GM23338 (cell line): ENCODE measurements around the gene COPB1. TPM values are rescaled to one million over a fixed set of nuclear protein-coding genes. Genes with fewer than 3 reads are reported as not detected.

Source experiments
- ATAC-seq: fragments of 200-7000 bp; cut with Tn5 transposase; 3 replicates; pipeline ENCODE4 v1.9.1; 2020
- DNase-seq: peaks from one replicate; pipeline ENCODE4 v3.0.0-alpha.2; 2015; ENCODE audit warnings: low spot score
- H2AFZ ChIP-seq: fragments of 200-600 bp; sonication (generic); 2 replicates; pipeline ENCODE4 v1.8.0; 2016; ENCODE audit warnings: antibody characterized with exemption, mild to moderate bottlenecking, moderate library complexity
- H3F3A ChIP-seq: fragments of 200-600 bp; sonication (generic); replicated peaks from 2 replicates; pipeline ENCODE4 v1.8.0; 2017; ENCODE audit warnings: antibody characterized with exemption, mixed run types, low read depth
- H3K27ac ChIP-seq: fragments of 200-600 bp; sonication (generic); 2 replicates; pipeline ENCODE4 v1.6.1; 2016; ENCODE audit warnings: low read depth
- H3K27me3 ChIP-seq: fragments of 200-600 bp; sonication (generic); 2 replicates; pipeline ENCODE4 v1.8.0; 2016; ENCODE audit warnings: mild to moderate bottlenecking, mixed run types, moderate library complexity; ENCODE audit not compliant: insufficient read depth
- H3K36me3 ChIP-seq: fragments of 200-600 bp; sonication (generic); 2 replicates; pipeline ENCODE4 v1.8.0; 2016; ENCODE audit warnings: mild to moderate bottlenecking; ENCODE audit not compliant: insufficient read depth
- H3K4me1 ChIP-seq: fragments of 200-600 bp; sonication (generic); 2 replicates; pipeline ENCODE4 v1.8.0; 2016; ENCODE audit warnings: mild to moderate bottlenecking, moderate library complexity; ENCODE audit not compliant: insufficient read depth
- H3K4me2 ChIP-seq: fragments of 200-600 bp; sonication (generic); 2 replicates; pipeline ENCODE4 v1.7.1; 2017; ENCODE audit warnings: mixed run types
- H3K4me3 ChIP-seq: fragments of 200-600 bp; sonication (generic); 2 replicates; pipeline ENCODE4 v1.6.1; 2016; ENCODE audit warnings: mixed run types
- H3K79me2 ChIP-seq: fragments of 200-600 bp; sonication (generic); replicated peaks from 2 replicates; pipeline ENCODE4 v1.8.0; 2017; ENCODE audit warnings: mild to moderate bottlenecking; ENCODE audit not compliant: insufficient read depth
- H3K9me2 ChIP-seq: fragments of 200-600 bp; sonication (generic); 2 replicates; pipeline ENCODE4 v1.8.0; 2017; ENCODE audit not compliant: insufficient read depth
- H4K20me1 ChIP-seq: fragments of 200-600 bp; sonication (generic); replicated peaks from 2 replicates; pipeline ENCODE4 v1.8.0; 2017; ENCODE audit warnings: mild to moderate bottlenecking; ENCODE audit not compliant: insufficient read depth
- H3K27ac Mint-ChIP-seq: 2 replicates; pipeline ENCODE4 v1.8.0; 2020; ENCODE audit warnings: inconsistent platforms, mild to moderate bottlenecking, moderate library complexity, mixed read lengths
- H3K27me3 Mint-ChIP-seq: 3 replicates; pipeline ENCODE4 v1.8.0; 2022; ENCODE audit warnings: low read depth, mild to moderate bottlenecking, moderate library complexity, mixed read lengths, inconsistent platforms; ENCODE audit not compliant: insufficient read depth, poor library complexity
- H3K36me3 Mint-ChIP-seq: 3 replicates; pipeline ENCODE4 v1.8.0; 2021; ENCODE audit warnings: low read depth, mild to moderate bottlenecking, inconsistent platforms, moderate library complexity, mixed read lengths
- H3K4me1 Mint-ChIP-seq: 3 replicates; pipeline ENCODE4 v1.8.0; 2020; ENCODE audit warnings: mild to moderate bottlenecking, inconsistent platforms, mixed read lengths
- H3K4me3 Mint-ChIP-seq: 3 replicates; pipeline ENCODE4 v1.8.0; 2021; ENCODE audit warnings: moderate library complexity, mild to moderate bottlenecking, inconsistent platforms, mixed read lengths
- H3K9me3 Mint-ChIP-seq: 3 replicates; pipeline ENCODE4 v1.8.0; 2020; ENCODE audit warnings: moderate library complexity, mild to moderate bottlenecking, inconsistent platforms, mixed read lengths
- CREB1 ChIP-seq: fragments of 250-450 bp; sonication (Bioruptor Pico); IDR thresholded peaks from 2 replicates; pipeline ENCODE4 v1.5.0; 2020; ENCODE audit warnings: low read depth, mild to moderate bottlenecking, moderate library complexity
- ETS1 ChIP-seq: IDR thresholded peaks from 2 replicates; pipeline ENCODE4 v1.6.1; 2016; ENCODE audit warnings: antibody characterized with exemption
- EZH2 ChIP-seq: fragments of 200-600 bp; sonication (generic); IDR thresholded peaks from one replicate; pipeline ENCODE4 v1.8.0; 2017; ENCODE audit warnings: antibody characterized with exemption, mild to moderate bottlenecking, low read depth; ENCODE audit not compliant: unreplicated experiment
- NANOG ChIP-seq: IDR thresholded peaks from 2 replicates; pipeline ENCODE4 v1.6.1; 2016; ENCODE audit warnings: antibody characterized with exemption, borderline replicate concordance
- polyA plus RNA-seq: library from polyadenylated mRNA; unstranded; fragments of >200 nt; fragmentation: Nextera tagmentation; extraction: Ambion mirVana; gene quantifications from 2 replicates; pipeline ENCODE4 v1.2.1, GENCODE V29; 2016
- total RNA-seq: library from RNA; depleted of rRNA; stranded (reverse); fragments of >200 nt; shearing (Covaris generic); gene quantifications from 2 replicates; pipeline ENCODE4 v1.2.3, GENCODE V29; 2014
- TF ChIP-seq, protein P1 (sequence below): fragments of 250-450 bp; sonication (Bioruptor Pico); IDR thresholded peaks from 2 replicates; pipeline ENCODE4 v1.5.0; 2020; ENCODE audit warnings: mild to moderate bottlenecking, moderate library complexity

The COPB1 gene
- total and polyA plus RNA-seq, 2 experiments from 2014 or later: 42.3 to 104 TPM

DNA sequence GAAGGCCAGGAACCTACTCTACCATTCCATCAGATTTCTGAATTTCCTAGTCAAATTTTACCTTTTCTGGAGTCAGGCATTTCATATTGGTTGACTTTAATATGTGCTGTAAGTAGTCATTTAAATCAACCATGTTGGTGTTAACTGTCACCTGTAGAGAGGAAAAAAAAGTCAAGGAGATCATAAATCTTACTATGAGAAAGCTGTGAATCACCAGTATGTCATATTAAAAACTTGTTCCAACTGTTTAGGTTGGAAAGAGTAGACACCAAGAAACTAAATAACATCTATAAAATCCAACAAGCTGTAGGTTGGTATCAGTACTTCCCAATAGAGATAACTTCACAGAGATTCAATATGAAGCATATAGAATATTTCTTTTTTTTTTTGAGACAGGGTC is 39.5 kb downstream of the COPB1 start:
- H3K9me3 Mint-ChIP-seq: no peaks in the 10 kb centered on the region

GRCh38 chr11:14458377-14458776 is 41.2 kb downstream of the COPB1 start:
- TF ChIP-seq, protein P1, sequence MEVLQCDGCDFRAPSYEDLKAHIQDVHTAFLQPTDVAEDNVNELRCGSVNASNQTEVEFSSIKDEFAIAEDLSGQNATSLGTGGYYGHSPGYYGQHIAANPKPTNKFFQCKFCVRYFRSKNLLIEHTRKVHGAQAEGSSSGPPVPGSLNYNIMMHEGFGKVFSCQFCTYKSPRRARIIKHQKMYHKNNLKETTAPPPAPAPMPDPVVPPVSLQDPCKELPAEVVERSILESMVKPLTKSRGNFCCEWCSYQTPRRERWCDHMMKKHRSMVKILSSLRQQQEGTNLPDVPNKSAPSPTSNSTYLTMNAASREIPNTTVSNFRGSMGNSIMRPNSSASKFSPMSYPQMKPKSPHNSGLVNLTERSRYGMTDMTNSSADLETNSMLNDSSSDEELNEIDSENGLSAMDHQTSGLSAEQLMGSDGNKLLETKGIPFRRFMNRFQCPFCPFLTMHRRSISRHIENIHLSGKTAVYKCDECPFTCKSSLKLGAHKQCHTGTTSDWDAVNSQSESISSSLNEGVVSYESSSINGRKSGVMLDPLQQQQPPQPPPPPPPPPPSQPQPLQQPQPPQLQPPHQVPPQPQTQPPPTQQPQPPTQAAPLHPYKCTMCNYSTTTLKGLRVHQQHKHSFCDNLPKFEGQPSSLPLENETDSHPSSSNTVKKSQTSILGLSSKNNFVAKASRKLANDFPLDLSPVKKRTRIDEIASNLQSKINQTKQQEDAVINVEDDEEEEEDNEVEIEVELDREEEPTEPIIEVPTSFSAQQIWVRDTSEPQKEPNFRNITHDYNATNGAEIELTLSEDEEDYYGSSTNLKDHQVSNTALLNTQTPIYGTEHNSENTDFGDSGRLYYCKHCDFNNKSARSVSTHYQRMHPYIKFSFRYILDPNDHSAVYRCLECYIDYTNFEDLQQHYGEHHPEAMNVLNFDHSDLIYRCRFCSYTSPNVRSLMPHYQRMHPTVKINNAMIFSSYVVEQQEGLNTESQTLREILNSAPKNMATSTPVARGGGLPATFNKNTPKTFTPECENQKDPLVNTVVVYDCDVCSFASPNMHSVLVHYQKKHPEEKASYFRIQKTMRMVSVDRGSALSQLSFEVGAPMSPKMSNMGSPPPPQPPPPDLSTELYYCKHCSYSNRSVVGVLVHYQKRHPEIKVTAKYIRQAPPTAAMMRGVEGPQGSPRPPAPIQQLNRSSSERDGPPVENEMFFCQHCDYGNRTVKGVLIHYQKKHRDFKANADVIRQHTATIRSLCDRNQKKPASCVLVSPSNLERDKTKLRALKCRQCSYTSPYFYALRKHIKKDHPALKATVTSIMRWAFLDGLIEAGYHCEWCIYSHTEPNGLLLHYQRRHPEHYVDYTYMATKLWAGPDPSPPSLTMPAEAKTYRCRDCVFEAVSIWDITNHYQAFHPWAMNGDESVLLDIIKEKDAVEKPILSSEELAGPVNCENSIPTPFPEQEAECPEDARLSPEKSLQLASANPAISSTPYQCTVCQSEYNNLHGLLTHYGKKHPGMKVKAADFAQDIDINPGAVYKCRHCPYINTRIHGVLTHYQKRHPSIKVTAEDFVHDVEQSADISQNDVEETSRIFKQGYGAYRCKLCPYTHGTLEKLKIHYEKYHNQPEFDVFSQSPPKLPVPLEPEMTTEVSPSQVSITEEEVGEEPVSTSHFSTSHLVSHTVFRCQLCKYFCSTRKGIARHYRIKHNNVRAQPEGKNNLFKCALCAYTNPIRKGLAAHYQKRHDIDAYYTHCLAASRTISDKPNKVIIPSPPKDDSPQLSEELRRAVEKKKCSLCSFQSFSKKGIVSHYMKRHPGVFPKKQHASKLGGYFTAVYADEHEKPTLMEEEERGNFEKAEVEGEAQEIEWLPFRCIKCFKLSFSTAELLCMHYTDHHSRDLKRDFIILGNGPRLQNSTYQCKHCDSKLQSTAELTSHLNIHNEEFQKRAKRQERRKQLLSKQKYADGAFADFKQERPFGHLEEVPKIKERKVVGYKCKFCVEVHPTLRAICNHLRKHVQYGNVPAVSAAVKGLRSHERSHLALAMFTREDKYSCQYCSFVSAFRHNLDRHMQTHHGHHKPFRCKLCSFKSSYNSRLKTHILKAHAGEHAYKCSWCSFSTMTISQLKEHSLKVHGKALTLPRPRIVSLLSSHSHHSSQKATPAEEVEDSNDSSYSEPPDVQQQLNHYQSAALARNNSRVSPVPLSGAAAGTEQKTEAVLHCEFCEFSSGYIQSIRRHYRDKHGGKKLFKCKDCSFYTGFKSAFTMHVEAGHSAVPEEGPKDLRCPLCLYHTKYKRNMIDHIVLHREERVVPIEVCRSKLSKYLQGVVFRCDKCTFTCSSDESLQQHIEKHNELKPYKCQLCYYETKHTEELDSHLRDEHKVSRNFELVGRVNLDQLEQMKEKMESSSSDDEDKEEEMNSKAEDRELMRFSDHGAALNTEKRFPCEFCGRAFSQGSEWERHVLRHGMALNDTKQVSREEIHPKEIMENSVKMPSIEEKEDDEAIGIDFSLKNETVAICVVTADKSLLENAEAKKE (CRISPR knock-in tag): no peak
- no peak for TF ChIP-seq ETS1
- H3K27me3 Mint-ChIP-seq: no peaks in the 10 kb centered on the region

More for the DNA sequence above, 39.5 kb downstream of the COPB1 start:
- Mint-ChIP-seq H3K4me3 (no peak overlapping the region), H3K4me1 (no peaks in the 10 kb centered on the region), H3K27ac (no peak overlapping the region), H3K27me3 (no peaks in the 10 kb centered on the region), H3K36me3 (peaks cover 37% of the 10 kb centered on the region)
- Histone ChIP-seq H3K36me3 (peaks cover 28% of the 10 kb centered on the region), H3K9me2 (no peaks in the 10 kb centered on the region), H3K4me1 (no peaks in the 10 kb centered on the region), H2AFZ (no peak overlapping the region), H3K4me2 (no peak overlapping the region), H3K27me3 (no peaks in the 10 kb centered on the region), H3K79me2 (no peaks in the 10 kb centered on the region), H3K4me3 (no peak overlapping the region), H3K27ac (no peak overlapping the region), H3F3A (peaks cover 13% of the 10 kb centered on the region), H4K20me1 (no peaks in the 10 kb centered on the region)
- no peak for ATAC-seq
- TF ChIP-seq NANOG (no peak), EZH2 (no peak), CREB1 (CRISPR knock-in tag) (no peak)
- DNase-seq: no peak

More at GRCh38 chr11:14458377-14458776, 41.2 kb downstream of the COPB1 start:
- H2AFZ ChIP-seq: no peak overlapping the region
- H3K4me3 ChIP-seq: no peak overlapping the region
- no peak for DNase-seq
- Mint-ChIP-seq H3K27ac (no peak overlapping the region), H3K9me3 (no peaks in the 10 kb centered on the region), H3K36me3 (peaks cover 37% of the 10 kb centered on the region), H3K4me3 (no peak overlapping the region), H3K4me1 (no peaks in the 10 kb centered on the region)
- no peak overlapping the region for H3K27ac ChIP-seq
- H3K36me3 ChIP-seq: peaks cover 13% of the 10 kb centered on the region
- H3K4me1 ChIP-seq: no peaks in the 10 kb centered on the region
- no peak for ATAC-seq
- no peaks in the 10 kb centered on the region for H3K27me3 ChIP-seq
- H3K4me2 ChIP-seq: no peak overlapping the region
- H3F3A ChIP-seq: peaks cover 8% of the 10 kb centered on the region
- H3K9me2 ChIP-seq: no peaks in the 10 kb centered on the region
- H4K20me1 ChIP-seq: no peaks in the 10 kb centered on the region
- no peaks in the 10 kb centered on the region for H3K79me2 ChIP-seq
